SK-N-SH (cell line): ENCODE measurements around the gene DPH6. TPM values are rescaled to one million over a fixed set of nuclear protein-coding genes. Genes with fewer than 3 reads are reported as not detected.

Experiments
- CTCF ChIA-PET: fragments of 300-600, 350-600 bp; formaldehyde crosslinking; extraction: SDS; loops from one replicate; lab custom pipeline; 2021; lab: Yijun Ruan, JAX
- POLR2A ChIA-PET: fragments of 350-600 bp; sonication (Branson Sonifier 250); formaldehyde crosslinking; extraction: SDS; loops from one replicate; lab custom pipeline; 2020; ENCODE audit warnings: antibody characterized with exemption, inconsistent platforms; lab: Yijun Ruan, JAX
- DNase-seq: peaks from one replicate; pipeline ENCODE4 v3.0.0; 2012
- H2AFZ ChIP-seq: fragments of 200-600 bp; sonication (generic); 2 replicates; pipeline ENCODE4 v1.8.1; 2016; ENCODE audit warnings: antibody characterized with exemption, mild to moderate bottlenecking, low read depth
- H3F3A ChIP-seq: fragments of 200-600 bp; sonication (generic); replicated peaks from 2 replicates; pipeline ENCODE3; 2016; ENCODE audit warnings: antibody characterized with exemption, mild to moderate bottlenecking; ENCODE audit not compliant: insufficient read depth
- H3K27ac ChIP-seq, 2 experiments: fragments of 200-500 bp in 1 of 2; fragments of 200-600 bp in 1 of 2; sonication (Bioruptor generic) in 1 of 2; sonication (generic), shearing (Covaris generic) in 1 of 2; 2 replicates each; pipeline versions ENCODE4 v1.5.1 to v1.6.1; 2014 to 2016; ENCODE audit warnings: low read depth in 2 of 2, inconsistent platforms in 1 of 2, low read length in 1 of 2, mild to moderate bottlenecking in 1 of 2, mixed read lengths in 1 of 2
- H3K27me3 ChIP-seq: fragments of 200-600 bp; sonication (generic), shearing (Covaris generic); 2 replicates; pipeline ENCODE4 v1.6.1; 2016; ENCODE audit warnings: mixed run types; ENCODE audit not compliant: insufficient read depth
- H3K36me3 ChIP-seq, 2 experiments: fragments of 200-500 bp in 1 of 2; fragments of 200-600 bp in 1 of 2; sonication (Bioruptor generic) in 1 of 2; sonication (generic) in 1 of 2; replicated peaks in 1 of 2; 2 replicates each; pipeline versions ENCODE3 to v1.5.1; 2014 to 2016; ENCODE audit warnings: low read length in 1 of 2, mild to moderate bottlenecking in 1 of 2; ENCODE audit not compliant: insufficient read depth in 2 of 2, control insufficient read depth in 1 of 2
- H3K4me1 ChIP-seq, 2 experiments: fragments of 200-500 bp in 1 of 2; fragments of 200-600 bp in 1 of 2; sonication (Bioruptor generic) in 1 of 2; sonication (generic), shearing (Covaris generic) in 1 of 2; 2 replicates each; pipeline versions ENCODE4 v1.5.1 to v1.6.1; 2014 to 2016; ENCODE audit warnings: low read depth in 1 of 2, low read length in 1 of 2, mixed run types in 1 of 2; ENCODE audit not compliant: insufficient read depth in 2 of 2, control insufficient read depth in 1 of 2
- H3K4me2 ChIP-seq: fragments of 200-600 bp; sonication (generic), shearing (Covaris generic); 2 replicates; pipeline ENCODE4 v1.6.1; 2017; ENCODE audit warnings: mixed run types
- H3K4me3 ChIP-seq, 2 experiments: fragments of 200-500 bp in 1 of 2; fragments of 200-600 bp in 1 of 2; sonication (Bioruptor generic) in 1 of 2; sonication (generic), shearing (Covaris generic) in 1 of 2; 2 replicates each; pipeline versions ENCODE4 v1.5.1 to v1.8.1; 2014 to 2016; ENCODE audit warnings: low read depth in 2 of 2, inconsistent platforms in 1 of 2, low read length in 1 of 2, mild to moderate bottlenecking in 1 of 2, mixed read lengths in 1 of 2, moderate library complexity in 1 of 2
- H3K79me2 ChIP-seq: fragments of 200-600 bp; sonication (generic); 2 replicates; pipeline ENCODE4 v1.8.1; 2017; ENCODE audit warnings: mild to moderate bottlenecking; ENCODE audit not compliant: insufficient read depth
- H3K9ac ChIP-seq: fragments of 200-600 bp; sonication (generic); 2 replicates; pipeline ENCODE4 v1.6.1; 2017; ENCODE audit warnings: mixed run types
- H3K9me2 ChIP-seq: fragments of 200-600 bp; sonication (generic); 2 replicates; pipeline ENCODE4 v1.6.1; 2017; ENCODE audit warnings: mixed run types
- H3K9me3 ChIP-seq: fragments of 200-600 bp; sonication (generic); 2 replicates; pipeline ENCODE4 v1.6.1; 2017; ENCODE audit warnings: mixed run types, mild to moderate bottlenecking, moderate library complexity
- H4K20me1 ChIP-seq: fragments of 200-600 bp; sonication (generic); 2 replicates; pipeline ENCODE4 v1.6.1; 2017; ENCODE audit warnings: mild to moderate bottlenecking, mixed run types; ENCODE audit not compliant: insufficient read depth
- ELF1 ChIP-seq: IDR thresholded peaks from 2 replicates; pipeline ENCODE4 v1.4.0; 2012
- EP300 ChIP-seq, 2 experiments: IDR thresholded peaks; 2 replicates each; pipeline versions ENCODE4 v1.4.0 to v1.6.1; 2012; ENCODE audit warnings: borderline replicate concordance in 1 of 2, low read depth in 1 of 2, low read length in 1 of 2
- FOXJ3 ChIP-seq: sonication (generic); formaldehyde crosslinking; IDR thresholded peaks from 2 replicates; pipeline ENCODE4 v1.5.1; 2020; ENCODE audit warnings: mild to moderate bottlenecking, missing genetic modification reagents
- GABPA ChIP-seq: IDR thresholded peaks from 2 replicates; pipeline ENCODE4 v1.4.0; 2012; ENCODE audit warnings: low read depth, mild to moderate bottlenecking
- GATA2 ChIP-seq: sonication (generic); formaldehyde crosslinking; IDR thresholded peaks from 2 replicates; pipeline ENCODE4 v1.5.0; 2020; ENCODE audit warnings: mild to moderate bottlenecking, missing genetic modification reagents
- MEF2A ChIP-seq: IDR thresholded peaks from 2 replicates; pipeline ENCODE4 v1.4.0; 2012; ENCODE audit warnings: low read depth, borderline replicate concordance
- MXI1 ChIP-seq: IDR thresholded peaks from 2 replicates; pipeline ENCODE4 v1.6.1; 2012; ENCODE audit warnings: mild to moderate bottlenecking, low read depth, low read length, improper control_type of control experiment
- NFIC ChIP-seq: IDR thresholded peaks from 2 replicates; pipeline ENCODE4 v1.4.0; 2012; ENCODE audit warnings: borderline replicate concordance
- NRF1 ChIP-seq: IDR thresholded peaks from 2 replicates; pipeline ENCODE4 v1.6.1; 2012; ENCODE audit warnings: low read depth, mild to moderate bottlenecking, low read length
- RAD21 ChIP-seq: IDR thresholded peaks from 2 replicates; pipeline ENCODE4 v1.6.1; 2012; ENCODE audit warnings: mild to moderate bottlenecking, low read length
- REST ChIP-seq: IDR thresholded peaks from 2 replicates; pipeline ENCODE4 v1.6.1; 2012; ENCODE audit warnings: mild to moderate bottlenecking, low read depth, low read length, moderate library complexity
- SMC3 ChIP-seq: IDR thresholded peaks from 2 replicates; pipeline ENCODE4 v1.6.1; 2012; ENCODE audit warnings: low read depth, low read length, improper control_type of control experiment
- TCF12 ChIP-seq: IDR thresholded peaks from 2 replicates; pipeline ENCODE4 v1.4.0; 2012
- WGBS: methylation state at CpG from one replicate; pipeline ENCODE4 v1.1.6; 2017; ENCODE audit warnings: low lambda C conversion rate; 5-methylcytosine and 5-hydroxymethylcytosine counted together
- polyA plus RNA-seq, 3 experiments: library from polyadenylated mRNA; depleted of rRNA; stranded (reverse); fragments of >200 nt; gene quantifications; 2 replicates each; pipeline ENCODE4 v1.2.3, GENCODE V29; 2012
- TF ChIP-seq, protein P1 (sequence below): IDR thresholded peaks from 2 replicates; pipeline ENCODE4 v1.4.0; 2012; ENCODE audit warnings: low read depth
- TF ChIP-seq, protein P2 (sequence below): IDR thresholded peaks from 2 replicates; pipeline ENCODE4 v1.4.0; 2012; ENCODE audit warnings: low read depth, borderline replicate concordance

Gene DPH6
- polyA plus RNA-seq, 1 of the 3 experiments (the other 2 are of a cell fraction), result 15.7 TPM

GRCh38 chr15:35548435-35548834, 2.5 kb upstream of the DPH6 start:
- no peak overlapping the region for H3K27ac ChIP-seq
- no peaks in the 10 kb centered on the region for H3F3A ChIP-seq
- ChIA-PET POLR2A (no interaction called here), CTCF (interaction anchor here (1.1 kb wide), 1 partner anchor 203 kb away, joined by 4 read pairs; no protein-coding TSS in a partner anchor)
- peaks cover 0 to 3% of the 10 kb centered on the region in 2 experiments for H3K36me3 ChIP-seq
- H2AFZ ChIP-seq, result no peak overlapping the region
- H3K9me2 ChIP-seq, result no peaks in the 10 kb centered on the region
- TF ChIP-seq FOXJ3 (CRISPR knock-in tag), result no peak
- TF ChIP-seq, protein P1, sequence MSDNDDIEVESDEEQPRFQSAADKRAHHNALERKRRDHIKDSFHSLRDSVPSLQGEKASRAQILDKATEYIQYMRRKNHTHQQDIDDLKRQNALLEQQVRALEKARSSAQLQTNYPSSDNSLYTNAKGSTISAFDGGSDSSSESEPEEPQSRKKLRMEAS, result no peak
- no peak for TF ChIP-seq GABPA
- TF ChIP-seq MXI1, result no peak
- TF ChIP-seq NFIC, result no peak
- TF ChIP-seq RAD21, result no peak
- TF ChIP-seq EP300 (IDR thresholded peaks at IDR 0.05; ENCODE audit: borderline replicate concordance in 1 of 2, low read depth in 1 of 2, low read length in 1 of 2), result no peak
- TF ChIP-seq SMC3, result no peak
- no peak for TF ChIP-seq TCF12
- TF ChIP-seq ELF1, result no peak
- TF ChIP-seq MEF2A, result no peak
- TF ChIP-seq, protein P2, sequence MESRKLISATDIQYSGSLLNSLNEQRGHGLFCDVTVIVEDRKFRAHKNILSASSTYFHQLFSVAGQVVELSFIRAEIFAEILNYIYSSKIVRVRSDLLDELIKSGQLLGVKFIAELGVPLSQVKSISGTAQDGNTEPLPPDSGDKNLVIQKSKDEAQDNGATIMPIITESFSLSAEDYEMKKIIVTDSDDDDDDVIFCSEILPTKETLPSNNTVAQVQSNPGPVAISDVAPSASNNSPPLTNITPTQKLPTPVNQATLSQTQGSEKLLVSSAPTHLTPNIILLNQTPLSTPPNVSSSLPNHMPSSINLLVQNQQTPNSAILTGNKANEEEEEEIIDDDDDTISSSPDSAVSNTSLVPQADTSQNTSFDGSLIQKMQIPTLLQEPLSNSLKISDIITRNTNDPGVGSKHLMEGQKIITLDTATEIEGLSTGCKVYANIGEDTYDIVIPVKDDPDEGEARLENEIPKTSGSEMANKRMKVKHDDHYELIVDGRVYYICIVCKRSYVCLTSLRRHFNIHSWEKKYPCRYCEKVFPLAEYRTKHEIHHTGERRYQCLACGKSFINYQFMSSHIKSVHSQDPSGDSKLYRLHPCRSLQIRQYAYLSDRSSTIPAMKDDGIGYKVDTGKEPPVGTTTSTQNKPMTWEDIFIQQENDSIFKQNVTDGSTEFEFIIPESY, result no peak
- no peak for TF ChIP-seq NRF1
- TF ChIP-seq REST, result no peak
- no peak for TF ChIP-seq GATA2
- peaks cover 12% of the 10 kb centered on the region; the same call in 1 of the 2 replicates for H3K79me2 ChIP-seq
- H3K27me3 ChIP-seq, result no peaks in the 10 kb centered on the region
- WGBS, result 97% methylated on average over 2 of the region's 2 CpGs
- no peak overlapping the region for H3K4me3 ChIP-seq
- no peak for DNase-seq
- H3K4me2 ChIP-seq, result no peak overlapping the region
- H4K20me1 ChIP-seq, result no peaks in the 10 kb centered on the region
- no peaks in the 10 kb centered on the region for H3K9me3 ChIP-seq
- H3K4me1 ChIP-seq, result peaks cover 3 to 5% of the 10 kb centered on the region in 2 experiments; a peak in 2 of 4 replicates
- H3K9ac ChIP-seq, result no peak overlapping the region
